Neuronal stem cell (in vitro differentiated cells): Measurements from ENCODE around the gene POTEM.
"Not testable (repeated sequence)": the region's sequence is repeated elsewhere in the genome, so short reads cannot be mapped to it uniquely, and the experiment has no call there.

Source experiments
- DNase-seq: peaks from one replicate; pipeline ENCODE4 v3.0.0-alpha.2; 2013; ENCODE audit warnings: low spot score
- H2AFZ ChIP-seq: one replicate; pipeline ENCODE4 v1.6.1; 2013; ENCODE audit warnings: mild to moderate bottlenecking, low read length, inconsistent platforms
- H2AK5ac ChIP-seq: 2 replicates; pipeline ENCODE4 v1.6.1; 2013; ENCODE audit warnings: low read depth, mild to moderate bottlenecking, inconsistent platforms, low read length, moderate library complexity, mixed read lengths
- H2BK120ac ChIP-seq: 2 replicates; pipeline ENCODE4 v1.6.1; 2013; ENCODE audit warnings: low read depth, mild to moderate bottlenecking, inconsistent platforms, low read length, moderate library complexity, mixed read lengths
- H2BK12ac ChIP-seq: one replicate; pipeline ENCODE4 v1.6.1; 2013; ENCODE audit warnings: low read length, inconsistent platforms
- H2BK15ac ChIP-seq: 2 replicates; pipeline ENCODE4 v1.6.1; 2013; ENCODE audit warnings: mild to moderate bottlenecking, low read length, inconsistent platforms, mixed read lengths
- H2BK5ac ChIP-seq: one replicate; pipeline ENCODE4 v1.6.1; 2013; ENCODE audit warnings: inconsistent platforms, mild to moderate bottlenecking, low read length, moderate library complexity
- H3K14ac ChIP-seq: one replicate; pipeline ENCODE4 v1.6.1; 2013; ENCODE audit warnings: low read length, inconsistent platforms
- H3K18ac ChIP-seq: 2 replicates; pipeline ENCODE4 v1.6.1; 2013; ENCODE audit warnings: low read length, inconsistent platforms
- H3K23ac ChIP-seq: 2 replicates; pipeline ENCODE4 v1.6.1; 2013; ENCODE audit warnings: low read depth, mild to moderate bottlenecking, mixed read lengths, low read length, inconsistent platforms; ENCODE audit not compliant: poor library complexity
- H3K27ac ChIP-seq: replicated peaks from 3 replicates; pipeline ENCODE4 v1.5.1; 2013; ENCODE audit warnings: low read length, inconsistent platforms
- H3K27me3 ChIP-seq, 3 experiments: 2 replicates each; pipeline ENCODE4 v1.6.1; 2013; ENCODE audit warnings: low read length in 3 of 3, mild to moderate bottlenecking in 2 of 3, inconsistent platforms in 1 of 3, low read depth in 1 of 3, mixed read lengths in 1 of 3, moderate library complexity in 1 of 3; ENCODE audit not compliant: control insufficient read depth in 3 of 3, insufficient read depth in 3 of 3
- H3K36me3 ChIP-seq, 2 donors: replicated peaks in 1 of 2; 2 replicates each; pipeline ENCODE4 v1.6.1; 2013; ENCODE audit warnings: low read length in 2 of 2; ENCODE audit not compliant: control insufficient read depth in 2 of 2, insufficient read depth in 2 of 2
- H3K4ac ChIP-seq: 2 replicates; pipeline ENCODE4 v1.6.1; 2013; ENCODE audit warnings: inconsistent platforms, mild to moderate bottlenecking, low read length, moderate library complexity
- H3K4me1 ChIP-seq, 2 donors: 1 replicate in 1 of 2; 2 replicates in 1 of 2; pipeline ENCODE4 v1.6.1; 2013; ENCODE audit warnings: low read length in 2 of 2, low read depth in 1 of 2; ENCODE audit not compliant: control insufficient read depth in 2 of 2, insufficient read depth in 1 of 2
- H3K4me2 ChIP-seq: one replicate; pipeline ENCODE4 v1.6.1; 2013; ENCODE audit warnings: mild to moderate bottlenecking, low read length, inconsistent platforms; ENCODE audit not compliant: insufficient read depth, poor library complexity, severe bottlenecking
- H3K4me3 ChIP-seq, 2 donors: 2 replicates each; pipeline ENCODE4 v1.5.1; 2013; ENCODE audit warnings: low read length in 2 of 2, mild to moderate bottlenecking in 2 of 2, inconsistent platforms in 1 of 2, moderate library complexity in 1 of 2
- H3K79me1 ChIP-seq: one replicate; pipeline ENCODE4 v1.6.1; 2013; ENCODE audit warnings: low read depth, mild to moderate bottlenecking, inconsistent platforms, low read length, moderate library complexity
- H3K9ac ChIP-seq: one replicate; pipeline ENCODE4 v1.6.1; 2013; ENCODE audit warnings: mild to moderate bottlenecking, low read depth, low read length, inconsistent platforms; ENCODE audit not compliant: poor library complexity
- H3K9me3 ChIP-seq, 2 donors: replicated peaks in 1 of 2; 2 replicates each; pipeline versions ENCODE3 to v1.6.1; 2013; ENCODE audit warnings: low read length in 2 of 2, mild to moderate bottlenecking in 2 of 2, inconsistent platforms in 1 of 2, low read depth in 1 of 2, mixed read lengths in 1 of 2, moderate library complexity in 1 of 2; ENCODE audit not compliant: control insufficient read depth in 2 of 2, insufficient read depth in 1 of 2
- H4K8ac ChIP-seq: one replicate; pipeline ENCODE4 v1.6.1; 2013; ENCODE audit warnings: low read depth, mild to moderate bottlenecking, inconsistent platforms, low read length, moderate library complexity
- H4K91ac ChIP-seq: one replicate; pipeline ENCODE4 v1.6.1; 2013; ENCODE audit warnings: low read length, low read depth, mild to moderate bottlenecking, inconsistent platforms; ENCODE audit not compliant: poor library complexity
- WGBS, 2 donors: extraction: QIAGEN DNeasy Blood & Tissue Kit; methylation state at CpG; one replicate each; pipeline ENCODE4 v1.1.7; 2013; ENCODE audit warnings: missing lambda C conversion rate in 2 of 2, mixed read lengths in 1 of 2; ENCODE audit not compliant: insufficient read length in 2 of 2, insufficient replicate concordance in 1 of 2; ENCODE audit errors: extremely low coverage in 2 of 2; 5-methylcytosine and 5-hydroxymethylcytosine counted together

POTEM gene

GRCh38 chr14:19026649-19027351, 59.6 kb downstream of the POTEM start:
- not testable (repeated sequence) for H2BK15ac ChIP-seq, H3K4me3 ChIP-seq, DNase-seq, H3K79me1 ChIP-seq, H3K4me2 ChIP-seq, H3K18ac ChIP-seq, H2BK5ac ChIP-seq, H4K91ac ChIP-seq, H3K14ac ChIP-seq, H3K27me3 ChIP-seq, H2AFZ ChIP-seq, H3K4me1 ChIP-seq, H3K4ac ChIP-seq, H3K36me3 ChIP-seq, H3K27ac ChIP-seq, H2BK12ac ChIP-seq, H3K23ac ChIP-seq, H3K9me3 ChIP-seq, H3K9ac ChIP-seq, H4K8ac ChIP-seq, H2BK120ac ChIP-seq, H2AK5ac ChIP-seq
- WGBS, 2 donors: no CpG with 5 or more reads among the region's 35 CpGs

- not testable (repeated sequence) for H3K27ac ChIP-seq, H2BK5ac ChIP-seq, H2AFZ ChIP-seq, H4K91ac ChIP-seq, H2AK5ac ChIP-seq, H3K4me1 ChIP-seq, H3K4me2 ChIP-seq, H2BK120ac ChIP-seq, H3K18ac ChIP-seq, H3K4me3 ChIP-seq, H3K79me1 ChIP-seq, H3K9ac ChIP-seq, H4K8ac ChIP-seq, H3K36me3 ChIP-seq, H3K27me3 ChIP-seq, H3K14ac ChIP-seq, H2BK15ac ChIP-seq, H3K4ac ChIP-seq, H3K9me3 ChIP-seq, H2BK12ac ChIP-seq, H3K23ac ChIP-seq, DNase-seq
- no CpG with 5 or more reads among the region's 16 CpGs for WGBS, 2 donors
Observed at GRCh38 chr14:19027895-19028294, 60.7 kb downstream of the POTEM start.

- not testable (repeated sequence) for H3K79me1 ChIP-seq, H2BK5ac ChIP-seq, DNase-seq, H3K18ac ChIP-seq, H3K27ac ChIP-seq, H4K91ac ChIP-seq, H3K14ac ChIP-seq, H3K9ac ChIP-seq, H3K4ac ChIP-seq, H3K23ac ChIP-seq, H3K9me3 ChIP-seq, H2BK12ac ChIP-seq, H3K4me1 ChIP-seq, H2BK15ac ChIP-seq, H3K36me3 ChIP-seq, H2AFZ ChIP-seq, H3K4me2 ChIP-seq, H4K8ac ChIP-seq, H3K27me3 ChIP-seq, H2AK5ac ChIP-seq, H3K4me3 ChIP-seq, H2BK120ac ChIP-seq
- no CpG with 5 or more reads among the region's 26 CpGs for WGBS, 2 donors
Observed at GRCh38 chr14:19036811-19037382, 69.7 kb downstream of the POTEM start.

- H3K4me2 ChIP-seq, H2AK5ac ChIP-seq, H3K18ac ChIP-seq, H3K27ac ChIP-seq, H2BK12ac ChIP-seq, H3K79me1 ChIP-seq, DNase-seq, H3K9me3 ChIP-seq, H3K4ac ChIP-seq, H3K4me3 ChIP-seq, H3K14ac ChIP-seq, H3K23ac ChIP-seq, H3K4me1 ChIP-seq, H2AFZ ChIP-seq, H3K36me3 ChIP-seq, H3K27me3 ChIP-seq, H2BK5ac ChIP-seq, H4K91ac ChIP-seq, H2BK15ac ChIP-seq, H4K8ac ChIP-seq, H3K9ac ChIP-seq, H2BK120ac ChIP-seq: not testable (repeated sequence)
- WGBS, 2 donors: no CpG with 5 or more reads among the region's 28 CpGs
Observed at GRCh38 chr14:19038060-19038664, 70.9 kb downstream of the POTEM start.
